ENCODE measurements around the gene VEGFC.

The VEGFC gene

DNA sequence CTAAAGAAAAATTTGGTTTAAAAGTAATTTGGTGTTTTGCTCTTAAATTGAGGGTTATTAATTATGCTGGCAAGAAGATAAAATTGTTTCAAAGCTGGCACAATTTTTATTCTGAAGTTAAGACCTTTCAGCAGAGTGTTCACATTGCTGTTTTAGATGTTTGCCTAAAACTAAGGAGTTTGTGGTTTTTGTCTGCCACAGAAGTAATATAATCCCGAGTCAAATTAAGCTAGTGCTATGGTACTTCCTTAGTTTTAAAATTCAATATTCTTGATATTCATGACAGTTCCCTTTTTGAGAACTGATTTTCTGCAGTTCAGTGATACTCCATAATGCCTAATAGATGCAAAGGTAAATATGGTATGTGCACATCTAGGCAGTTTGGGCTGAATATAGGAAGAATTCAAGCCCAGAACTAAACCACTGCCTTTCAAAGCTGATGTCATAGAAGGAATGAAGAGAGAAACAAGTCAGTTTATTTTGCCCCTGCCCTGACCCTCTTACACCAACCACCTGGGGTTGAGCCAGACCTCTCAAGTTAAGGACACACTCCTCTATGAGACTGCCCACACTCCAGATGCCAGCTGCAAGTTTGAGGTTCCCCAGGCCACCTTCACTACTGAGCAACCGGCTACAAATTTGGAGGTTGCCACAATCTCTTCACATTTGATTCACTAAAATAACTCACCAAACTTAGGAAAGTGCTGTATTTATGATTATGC is 32.1 kb upstream of the VEGFC start:
- H3K9ac ChIP-seq (ENCODE audit: low read depth, low read length) = no peak overlapping the region
- H3K4me3 ChIP-seq (ENCODE audit: low read length) = no peak overlapping the region
- no peak overlapping the region for H3K27ac ChIP-seq (ENCODE audit: low read length)
- H3K36me3 ChIP-seq (ENCODE audit: insufficient read depth, low read depth, low read length) = no peaks in the 10 kb centered on the region
- no peaks in the 10 kb centered on the region for H3K4me1 ChIP-seq (ENCODE audit: insufficient read depth, low read length)
- no peaks in the 10 kb centered on the region for H3K27me3 ChIP-seq (ENCODE audit: insufficient read depth, low read length)
- H3K9me3 ChIP-seq (ENCODE audit: insufficient read depth, low read depth, low read length) = peaks cover 6% of the 10 kb centered on the region; the same call in 1 of the 2 replicates

- H3K9me3 ChIP-seq (ENCODE audit: insufficient read depth, low read depth, low read length) = no peaks in the 10 kb centered on the region
- H3K4me1 ChIP-seq (ENCODE audit: insufficient read depth, low read length) = no peaks in the 10 kb centered on the region
- no peaks in the 10 kb centered on the region for H3K36me3 ChIP-seq (ENCODE audit: insufficient read depth, low read depth, low read length)
- no peak overlapping the region for H3K9ac ChIP-seq (ENCODE audit: low read depth, low read length)
- no peaks in the 10 kb centered on the region for H3K27me3 ChIP-seq (ENCODE audit: insufficient read depth, low read length)
- no peak overlapping the region for H3K4me3 ChIP-seq (ENCODE audit: low read length)
- H3K27ac ChIP-seq (ENCODE audit: low read length) = no peak overlapping the region
Measured at GRCh38 chr4:176818531-176818930, 25.8 kb upstream of the VEGFC start.

DNA sequence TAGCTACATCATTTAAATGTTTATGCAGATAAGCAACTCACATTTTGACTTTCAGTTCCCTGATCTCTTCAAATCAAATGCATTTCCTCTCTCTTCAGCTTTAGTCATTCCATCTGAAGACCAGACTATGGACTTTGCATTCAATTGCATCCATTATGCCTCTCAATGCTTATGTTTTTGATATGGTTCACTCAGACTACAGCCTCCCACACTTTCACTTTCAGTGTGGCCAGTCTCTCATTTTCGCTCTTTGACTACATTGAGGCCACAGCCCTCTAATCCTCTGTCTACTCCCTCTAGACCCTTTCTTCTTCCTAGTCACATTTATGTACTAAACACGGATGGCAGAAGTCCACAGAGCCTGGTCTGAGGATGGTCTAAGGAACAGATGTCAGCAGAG is 24.5 kb upstream of the VEGFC start:
- no peaks in the 10 kb centered on the region for H3K27me3 ChIP-seq (ENCODE audit: insufficient read depth, low read length)
- no peak overlapping the region for H3K27ac ChIP-seq (ENCODE audit: low read length)
- no peaks in the 10 kb centered on the region for H3K4me1 ChIP-seq (ENCODE audit: insufficient read depth, low read length)
- no peaks in the 10 kb centered on the region for H3K36me3 ChIP-seq (ENCODE audit: insufficient read depth, low read depth, low read length)
- H3K9me3 ChIP-seq (ENCODE audit: insufficient read depth, low read depth, low read length) = no peaks in the 10 kb centered on the region
- no peak overlapping the region for H3K9ac ChIP-seq (ENCODE audit: low read depth, low read length)
- H3K4me3 ChIP-seq (ENCODE audit: low read length) = no peak overlapping the region

DNA sequence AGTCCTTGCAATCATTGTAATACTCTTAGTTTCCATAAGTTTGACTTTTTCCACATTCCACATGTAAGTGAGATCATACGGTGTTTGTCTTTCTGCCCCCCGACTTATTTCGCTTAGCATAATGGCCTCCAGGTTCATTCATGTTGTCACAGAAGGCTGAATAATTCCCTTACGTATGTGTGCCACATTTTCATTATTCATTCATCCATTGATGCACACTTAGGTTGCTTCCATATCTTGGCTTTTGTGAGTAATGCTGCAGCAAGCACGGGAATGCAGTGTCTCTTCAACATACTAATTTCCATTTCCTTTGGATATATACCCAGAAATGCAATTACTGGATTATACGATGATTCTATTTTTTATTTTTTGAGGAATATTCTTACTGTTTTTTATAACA is 22.0 kb upstream of the VEGFC start:
- Histone ChIP-seq H3K36me3 (ENCODE audit: insufficient read depth, low read depth, low read length) (no peaks in the 10 kb centered on the region), H3K9me3 (ENCODE audit: insufficient read depth, low read depth, low read length) (no peaks in the 10 kb centered on the region), H3K27ac (ENCODE audit: low read length) (no peak overlapping the region), H3K9ac (ENCODE audit: low read depth, low read length) (no peak overlapping the region), H3K4me1 (ENCODE audit: insufficient read depth, low read length) (no peaks in the 10 kb centered on the region), H3K27me3 (ENCODE audit: insufficient read depth, low read length) (no peaks in the 10 kb centered on the region), H3K4me3 (ENCODE audit: low read length) (no peak overlapping the region)

GRCh38 chr4:176810481-176811249 is 17.9 kb upstream of the VEGFC start:
- Histone ChIP-seq H3K4me3 (ENCODE audit: low read length) (no peak overlapping the region), H3K4me1 (ENCODE audit: insufficient read depth, low read length) (no peaks in the 10 kb centered on the region), H3K27ac (ENCODE audit: low read length) (no peak overlapping the region), H3K9ac (ENCODE audit: low read depth, low read length) (no peak overlapping the region), H3K27me3 (ENCODE audit: insufficient read depth, low read length) (no peaks in the 10 kb centered on the region), H3K36me3 (ENCODE audit: insufficient read depth, low read depth, low read length) (no peaks in the 10 kb centered on the region), H3K9me3 (ENCODE audit: insufficient read depth, low read depth, low read length) (0 out of 2 replicates have a peak, but pooled peaks cover 7% of the 10 kb centered on the region)

- no peaks in the 10 kb centered on the region for H3K4me1 ChIP-seq (ENCODE audit: insufficient read depth, low read length)
- no peak overlapping the region for H3K9ac ChIP-seq (ENCODE audit: low read depth, low read length)
- no peaks in the 10 kb centered on the region for H3K27me3 ChIP-seq (ENCODE audit: insufficient read depth, low read length)
- H3K4me3 ChIP-seq (ENCODE audit: low read length) = no peak overlapping the region
- 0 out of 2 replicates have a peak, but pooled peaks cover 7% of the 10 kb centered on the region for H3K9me3 ChIP-seq (ENCODE audit: insufficient read depth, low read depth, low read length)
- no peaks in the 10 kb centered on the region for H3K36me3 ChIP-seq (ENCODE audit: insufficient read depth, low read depth, low read length)
- H3K27ac ChIP-seq (ENCODE audit: low read length) = no peak overlapping the region
Measured at GRCh38 chr4:176806778-176807375, 14.2 kb upstream of the VEGFC start.

DNA sequence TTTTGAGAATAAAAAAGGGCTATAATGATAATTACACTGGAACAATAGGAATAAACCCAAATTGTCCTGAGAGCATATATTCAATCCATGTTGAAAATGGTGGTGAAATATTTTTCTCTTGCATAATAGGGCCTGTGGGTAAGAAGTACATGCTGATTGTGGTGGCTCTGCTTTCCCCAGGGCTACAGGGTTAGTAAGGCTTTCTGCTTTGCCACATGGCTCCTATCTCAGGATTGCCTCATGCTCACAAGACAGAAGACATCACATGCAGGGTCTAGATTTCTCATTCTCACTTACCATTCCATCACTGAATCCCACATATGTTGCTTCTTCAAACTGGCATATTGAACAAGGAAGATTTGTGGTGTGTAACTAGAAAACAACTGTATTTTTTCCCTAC is 12.4 kb upstream of the VEGFC start:
- no peaks in the 10 kb centered on the region for H3K4me1 ChIP-seq (ENCODE audit: insufficient read depth, low read length)
- no peak overlapping the region for H3K27ac ChIP-seq (ENCODE audit: low read length)

GRCh38 chr4:176800891-176801534 is 8.3 kb upstream of the VEGFC start:
- no peak overlapping the region for H3K27ac ChIP-seq (ENCODE audit: low read length)
- no peak overlapping the region for H3K9ac ChIP-seq (ENCODE audit: low read depth, low read length)
- no peaks in the 10 kb centered on the region for H3K27me3 ChIP-seq (ENCODE audit: insufficient read depth, low read length)
- H3K9me3 ChIP-seq (ENCODE audit: insufficient read depth, low read depth, low read length) = no peaks in the 10 kb centered on the region
- H3K36me3 ChIP-seq (ENCODE audit: insufficient read depth, low read depth, low read length) = no peaks in the 10 kb centered on the region
- H3K4me3 ChIP-seq (ENCODE audit: low read length) = no peak overlapping the region
- no peaks in the 10 kb centered on the region for H3K4me1 ChIP-seq (ENCODE audit: insufficient read depth, low read length)

More for the DNA sequence above, 12.4 kb upstream of the VEGFC start:
- Histone ChIP-seq H3K36me3 (ENCODE audit: insufficient read depth, low read depth, low read length) (no peaks in the 10 kb centered on the region), H3K9ac (ENCODE audit: low read depth, low read length) (no peak overlapping the region), H3K9me3 (ENCODE audit: insufficient read depth, low read depth, low read length) (0 out of 2 replicates have a peak, but pooled peaks cover 7% of the 10 kb centered on the region), H3K4me3 (ENCODE audit: low read length) (no peak overlapping the region), H3K27me3 (ENCODE audit: insufficient read depth, low read length) (no peaks in the 10 kb centered on the region)

DNA sequence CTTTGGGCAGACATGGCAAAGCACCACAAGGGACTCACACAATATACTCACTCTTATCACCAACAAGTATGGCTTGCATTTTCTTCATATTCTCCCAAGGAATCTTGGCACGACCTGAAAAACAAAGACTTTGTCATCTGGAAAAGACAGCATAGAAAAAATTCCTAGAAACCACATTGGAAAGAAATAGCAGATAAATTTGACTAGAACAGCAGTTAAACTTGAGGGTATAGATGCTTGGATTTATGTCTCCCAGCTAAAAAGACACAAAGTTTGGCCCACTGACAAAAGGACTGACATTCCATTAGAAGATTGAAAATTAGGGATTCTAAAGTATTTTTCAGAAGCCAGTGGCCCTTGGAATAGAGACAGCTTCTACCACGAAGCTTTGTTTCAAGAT is 6.9 kb upstream of the VEGFC start:
- H3K36me3 ChIP-seq (ENCODE audit: insufficient read depth, low read depth, low read length) = no peaks in the 10 kb centered on the region
- no peak overlapping the region for H3K4me3 ChIP-seq (ENCODE audit: low read length)
- H3K27me3 ChIP-seq (ENCODE audit: insufficient read depth, low read length) = no peaks in the 10 kb centered on the region; the same call in 1 of the 2 replicates
- H3K9me3 ChIP-seq (ENCODE audit: insufficient read depth, low read depth, low read length) = no peaks in the 10 kb centered on the region
- no peak overlapping the region for H3K9ac ChIP-seq (ENCODE audit: low read depth, low read length)
- no peak overlapping the region for H3K27ac ChIP-seq (ENCODE audit: low read length)
- no peaks in the 10 kb centered on the region for H3K4me1 ChIP-seq (ENCODE audit: insufficient read depth, low read length)

DNA sequence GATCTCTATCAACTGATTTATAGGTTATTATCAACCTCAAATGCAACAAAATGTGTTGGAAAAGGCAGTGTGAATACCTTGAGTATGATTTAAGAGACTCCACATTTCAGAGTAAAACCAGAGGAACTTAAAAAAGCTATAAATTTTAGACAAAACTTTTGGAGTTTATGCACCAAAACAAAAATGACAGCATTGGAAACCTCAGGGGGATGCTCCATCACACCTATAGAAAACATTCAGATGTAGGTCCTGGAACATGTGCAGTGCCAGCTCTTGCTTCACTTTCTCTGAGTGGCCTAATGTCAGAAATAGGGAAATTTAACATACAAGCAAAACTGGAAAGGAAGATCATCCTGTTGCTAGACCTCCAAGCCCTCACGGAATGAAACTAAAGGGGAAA is 5.8 kb upstream of the VEGFC start:
- Histone ChIP-seq H3K27me3 (ENCODE audit: insufficient read depth, low read length) (peaks cover 9% of the 10 kb centered on the region), H3K4me3 (ENCODE audit: low read length) (no peak overlapping the region)

GRCh38 chr4:176795441-176795840 is 2.7 kb upstream of the VEGFC start:
- Histone ChIP-seq H3K27ac (ENCODE audit: low read length) (no peak overlapping the region), H3K4me3 (ENCODE audit: low read length) (no peak overlapping the region), H3K9me3 (ENCODE audit: insufficient read depth, low read depth, low read length) (no peaks in the 10 kb centered on the region)

More for the DNA sequence above, 5.8 kb upstream of the VEGFC start:
- Histone ChIP-seq H3K4me1 (ENCODE audit: insufficient read depth, low read length) (no peaks in the 10 kb centered on the region), H3K27ac (ENCODE audit: low read length) (no peak overlapping the region), H3K36me3 (ENCODE audit: insufficient read depth, low read depth, low read length) (no peaks in the 10 kb centered on the region), H3K9me3 (ENCODE audit: insufficient read depth, low read depth, low read length) (no peaks in the 10 kb centered on the region), H3K9ac (ENCODE audit: low read depth, low read length) (no peak overlapping the region)

More at GRCh38 chr4:176795441-176795840, 2.7 kb upstream of the VEGFC start:
- Histone ChIP-seq H3K36me3 (ENCODE audit: insufficient read depth, low read depth, low read length) (no peaks in the 10 kb centered on the region), H3K9ac (ENCODE audit: low read depth, low read length) (no peak overlapping the region), H3K27me3 (ENCODE audit: insufficient read depth, low read length) (peaks cover 33% of the 10 kb centered on the region), H3K4me1 (ENCODE audit: insufficient read depth, low read length) (no peaks in the 10 kb centered on the region; the same call in 1 of the 2 replicates)
